LNCaP clone FGC (cell line): ENCODE measurements around the gene KIF3A.

Source experiments
- DNase-seq: peaks from one replicate; pipeline ENCODE4 v3.0.0-alpha.2; 2011; ENCODE audit warnings: low read depth
- H3K4me3 ChIP-seq: 2 replicates; pipeline ENCODE4 v1.5.1; 2011; ENCODE audit warnings: mild to moderate bottlenecking, low read depth, low read length, control low read depth
- CTCF ChIP-seq: IDR thresholded peaks from 2 replicates; pipeline ENCODE4 v1.5.1; 2012; ENCODE audit warnings: mild to moderate bottlenecking; ENCODE audit not compliant: control insufficient read depth, insufficient read depth; ENCODE audit errors: extremely low read depth

KIF3A gene

GRCh38 chr5:132772291-132773070 lies 35.1 kb upstream of the KIF3A start:
- no peak overlapping the region for H3K4me3 ChIP-seq
- no peak for DNase-seq
- TF ChIP-seq CTCF = no peak

GRCh38 chr5:132771503-132771998 lies 34.2 kb upstream of the KIF3A start:
- TF ChIP-seq CTCF = no peak
- H3K4me3 ChIP-seq = no peak overlapping the region
- no peak for DNase-seq

GRCh38 chr5:132770476-132771159 lies 33.3 kb upstream of the KIF3A start:
- DNase-seq = no peak
- H3K4me3 ChIP-seq = no peak overlapping the region
- TF ChIP-seq CTCF = no peak

- no peak overlapping the region for H3K4me3 ChIP-seq
- no peak for DNase-seq
- TF ChIP-seq CTCF = no peak
Observed at GRCh38 chr5:132768485-132768868, 31.1 kb upstream of the KIF3A start.

- H3K4me3 ChIP-seq = no peak overlapping the region
- no peak for TF ChIP-seq CTCF
- DNase-seq = no peak
Observed at GRCh38 chr5:132767150-132767549, 29.8 kb upstream of the KIF3A start.

GRCh38 chr5:132766806-132767055 lies 29.4 kb upstream of the KIF3A start:
- no peak for DNase-seq
- TF ChIP-seq CTCF = no peak
- H3K4me3 ChIP-seq = no peak overlapping the region
